Measurements from ENCODE around the gene CMTM7. TPM values are rescaled to one million over a fixed set of nuclear protein-coding genes. Genes with fewer than 3 reads are reported as not detected.

CMTM7 gene
- total and polyA plus RNA-seq, 10 of the 15 experiments (the other 5 are each of a cell fraction or from before 2014, with no cell fraction given) = 3.7 to 36.4 (median 14.7) TPM

DNA sequence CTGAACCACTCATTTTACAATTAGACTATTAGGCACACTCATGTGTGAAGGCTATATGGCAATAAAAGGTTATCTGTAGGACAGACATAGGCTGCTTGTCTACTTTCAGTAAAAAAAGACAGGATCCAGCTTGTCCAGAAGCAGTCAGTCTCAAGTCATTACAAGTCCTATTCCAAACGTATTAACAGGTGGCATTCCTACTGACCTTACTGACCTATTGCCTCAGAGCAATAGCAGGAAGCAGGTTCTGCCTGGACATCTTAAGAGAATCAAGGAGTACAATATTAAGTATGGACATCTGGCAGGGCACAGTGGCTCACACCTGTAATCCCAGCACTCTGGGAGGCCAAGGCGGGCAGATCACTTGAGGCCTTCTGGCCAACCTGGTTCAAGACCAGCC lies 104.0 kb downstream of the CMTM7 start (continued):
- TF ChIP-seq, protein P1, sequence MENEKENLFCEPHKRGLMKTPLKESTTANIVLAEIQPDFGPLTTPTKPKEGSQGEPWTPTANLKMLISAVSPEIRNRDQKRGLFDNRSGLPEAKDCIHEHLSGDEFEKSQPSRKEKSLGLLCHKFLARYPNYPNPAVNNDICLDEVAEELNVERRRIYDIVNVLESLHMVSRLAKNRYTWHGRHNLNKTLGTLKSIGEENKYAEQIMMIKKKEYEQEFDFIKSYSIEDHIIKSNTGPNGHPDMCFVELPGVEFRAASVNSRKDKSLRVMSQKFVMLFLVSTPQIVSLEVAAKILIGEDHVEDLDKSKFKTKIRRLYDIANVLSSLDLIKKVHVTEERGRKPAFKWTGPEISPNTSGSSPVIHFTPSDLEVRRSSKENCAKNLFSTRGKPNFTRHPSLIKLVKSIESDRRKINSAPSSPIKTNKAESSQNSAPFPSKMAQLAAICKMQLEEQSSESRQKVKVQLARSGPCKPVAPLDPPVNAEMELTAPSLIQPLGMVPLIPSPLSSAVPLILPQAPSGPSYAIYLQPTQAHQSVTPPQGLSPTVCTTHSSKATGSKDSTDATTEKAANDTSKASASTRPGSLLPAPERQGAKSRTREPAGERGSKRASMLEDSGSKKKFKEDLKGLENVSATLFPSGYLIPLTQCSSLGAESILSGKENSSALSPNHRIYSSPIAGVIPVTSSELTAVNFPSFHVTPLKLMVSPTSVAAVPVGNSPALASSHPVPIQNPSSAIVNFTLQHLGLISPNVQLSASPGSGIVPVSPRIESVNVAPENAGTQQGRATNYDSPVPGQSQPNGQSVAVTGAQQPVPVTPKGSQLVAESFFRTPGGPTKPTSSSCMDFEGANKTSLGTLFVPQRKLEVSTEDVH (IDR thresholded peaks at IDR 0.05; ENCODE audit: low read depth, partially characterized antibody) = no peak
- TF ChIP-seq KDM1A (IDR thresholded peaks at IDR 0.05; ENCODE audit: borderline replicate concordance) = no peak

DNA sequence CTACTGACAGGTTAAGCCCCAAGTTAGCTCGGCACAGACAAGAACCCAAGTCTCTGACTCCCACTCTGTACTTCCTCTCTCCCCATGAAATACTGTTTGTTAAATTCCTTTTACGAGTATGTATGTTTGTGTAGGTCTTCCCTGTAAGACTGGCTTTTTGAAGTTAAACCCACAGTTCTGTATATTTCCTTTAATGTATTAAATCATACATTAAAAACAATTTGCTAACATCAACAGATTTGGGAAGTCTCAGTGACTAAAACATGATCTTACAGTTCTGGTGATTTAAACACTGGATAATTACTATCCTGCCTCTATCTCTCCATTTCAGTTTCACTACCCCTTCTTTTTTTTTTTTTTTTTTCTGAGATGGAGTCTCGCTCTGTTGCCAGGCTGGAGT lies 106.6 kb downstream of the CMTM7 start:
- Histone ChIP-seq H3K9ac (ENCODE audit: control insufficient read depth, insufficient read depth, low read length) (no peak overlapping the region), H3K27me3 (replicated peaks in 1 of 2; ENCODE audit: control insufficient read depth in 2 of 2, insufficient read depth in 2 of 2, low read length in 1 of 2) (no peaks in the 10 kb centered on the region), H3K36me3 (ENCODE audit: control insufficient read depth in 2 of 2, insufficient read depth in 2 of 2, low read length in 1 of 2) (no peaks in the 10 kb centered on the region), H3K9me3 (replicated peaks; ENCODE audit: control insufficient read depth, insufficient read depth, low read length) (no peaks in the 10 kb centered on the region), H3K4me1 (ENCODE audit: control insufficient read depth, insufficient read depth, low read length) (peaks cover 20% of the 10 kb centered on the region), H3K4me3 (peak overlapping the region; percentile 20; the same call in 1 of the 2 replicates), H3K79me2 (ENCODE audit: control insufficient read depth, insufficient read depth, low read length) (peaks cover 21% of the 10 kb centered on the region), H2AFZ (ENCODE audit: control insufficient read depth, low read depth, low read length) (no peak overlapping the region), H3K4me2 (ENCODE audit: control insufficient read depth, insufficient read depth) (peak overlapping the region; percentile 28), H4K20me1 (ENCODE audit: control insufficient read depth, insufficient read depth) (no peaks in the 10 kb centered on the region), H3K27ac (ENCODE audit: control insufficient read depth, insufficient read depth) (no peak overlapping the region)
- BruUV-seq (replicated peaks) = no TSS peak
- CTCF ChIA-PET = interaction anchor here (0.6 to 4.7 kb wide), 13 partner anchors 9 to 646 kb away, joined by 3 to 41 read pairs (median 4); no protein-coding TSS in a partner anchor
- DNase-seq (ENCODE audit: low read depth, low spot score) (no peak), FAIRE-seq (no peak), ATAC-seq (no peak)
- WGBS (ENCODE audit: insufficient coverage, insufficient replicate concordance, low lambda C conversion rate, missing lambda C conversion rate) = 39% methylated on average over 3 of the region's 3 CpGs
- intact Hi-C loops (cut with micrococcal nuclease; ENCODE audit: unreplicated experiment) = no loop called here
- in situ Hi-C loops (cut with MboI) = no loop called here
- SMC1A ChIA-PET (ENCODE audit: uncharacterized antibody, unreplicated experiment) = interaction anchor here (0.8 to 6.0 kb wide), 14 partner anchors 10 to 186 kb away, joined by 3 to 61 read pairs (median 4); partner anchors contain the start of gene CNOT10
- RAD21 ChIA-PET (ENCODE audit: unreplicated experiment) = interaction anchor here (0.7 to 2.1 kb wide), 18 partner anchors 9 to 123 kb away, joined by 3 to 8 read pairs (median 4); no protein-coding TSS in a partner anchor
- POLR2A ChIA-PET = interaction anchor here (0.7 to 1.8 kb wide), 10 partner anchors 10 to 227 kb away, joined by 3 to 8 read pairs (median 4); partner anchors contain the start of gene DYNC1LI1
- TF ChIP-seq, protein P2, sequence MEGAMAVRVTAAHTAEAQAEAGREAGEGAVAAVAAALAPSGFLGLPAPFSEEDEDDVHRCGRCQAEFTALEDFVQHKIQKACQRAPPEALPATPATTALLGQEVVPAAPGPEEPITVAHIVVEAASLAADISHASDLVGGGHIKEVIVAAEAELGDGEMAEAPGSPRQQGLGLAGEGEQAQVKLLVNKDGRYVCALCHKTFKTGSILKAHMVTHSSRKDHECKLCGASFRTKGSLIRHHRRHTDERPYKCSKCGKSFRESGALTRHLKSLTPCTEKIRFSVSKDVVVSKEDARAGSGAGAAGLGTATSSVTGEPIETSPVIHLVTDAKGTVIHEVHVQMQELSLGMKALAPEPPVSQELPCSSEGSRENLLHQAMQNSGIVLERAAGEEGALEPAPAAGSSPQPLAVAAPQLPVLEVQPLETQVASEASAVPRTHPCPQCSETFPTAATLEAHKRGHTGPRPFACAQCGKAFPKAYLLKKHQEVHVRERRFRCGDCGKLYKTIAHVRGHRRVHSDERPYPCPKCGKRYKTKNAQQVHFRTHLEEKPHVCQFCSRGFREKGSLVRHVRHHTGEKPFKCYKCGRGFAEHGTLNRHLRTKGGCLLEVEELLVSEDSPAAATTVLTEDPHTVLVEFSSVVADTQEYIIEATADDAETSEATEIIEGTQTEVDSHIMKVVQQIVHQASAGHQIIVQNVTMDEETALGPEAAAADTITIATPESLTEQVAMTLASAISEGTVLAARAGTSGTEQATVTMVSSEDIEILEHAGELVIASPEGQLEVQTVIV (IDR thresholded peaks at IDR 0.05; ENCODE audit: borderline replicate concordance, partially characterized antibody) = no peak
- TF ChIP-seq IKZF2 (IDR thresholded peaks at IDR 0.05) (no peak), ZZZ3 (IDR thresholded peaks at IDR 0.05; ENCODE audit: control insufficient read depth, insufficient read length, low read depth) (no peak), E2F4 (IDR thresholded peaks at IDR 0.05; ENCODE audit: low read depth, low read length) (no peak), CBX5 (IDR thresholded peaks at IDR 0.05; ENCODE audit: low read depth) (no peak), WRNIP1 (IDR thresholded peaks at IDR 0.05; ENCODE audit: borderline replicate concordance, low read depth, low read length) (no peak), BCLAF1 (IDR thresholded peaks at IDR 0.05) (no peak)
- TF ChIP-seq, protein P3, sequence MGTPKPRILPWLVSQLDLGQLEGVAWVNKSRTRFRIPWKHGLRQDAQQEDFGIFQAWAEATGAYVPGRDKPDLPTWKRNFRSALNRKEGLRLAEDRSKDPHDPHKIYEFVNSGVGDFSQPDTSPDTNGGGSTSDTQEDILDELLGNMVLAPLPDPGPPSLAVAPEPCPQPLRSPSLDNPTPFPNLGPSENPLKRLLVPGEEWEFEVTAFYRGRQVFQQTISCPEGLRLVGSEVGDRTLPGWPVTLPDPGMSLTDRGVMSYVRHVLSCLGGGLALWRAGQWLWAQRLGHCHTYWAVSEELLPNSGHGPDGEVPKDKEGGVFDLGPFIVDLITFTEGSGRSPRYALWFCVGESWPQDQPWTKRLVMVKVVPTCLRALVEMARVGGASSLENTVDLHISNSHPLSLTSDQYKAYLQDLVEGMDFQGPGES (IDR thresholded peaks at IDR 0.05) = no peak
